Mucosa of descending colon (tissue), 3 donors: Measurements from ENCODE around the gene TMEM190. TPM values are rescaled to one million over a fixed set of nuclear protein-coding genes. Genes with fewer than 3 reads are reported as not detected.

ENCODE experiments used
- ATAC-seq: fragments of 200-7000 bp; cut with Tn5 transposase; one replicate; pipeline ENCODE4 v1.9.1; 2020; ENCODE audit warnings: mild to moderate bottlenecking, moderate library complexity
- DNase-seq, 3 donors: peaks; one replicate each; pipeline ENCODE4 v3.0.0-alpha.2; 2020
- H3K36me3 ChIP-seq: fragments of 200-600 bp; one replicate; pipeline ENCODE4 v1.8.0; 2021; ENCODE audit warnings: low read depth, mild to moderate bottlenecking
- H3K4me1 ChIP-seq: fragments of 200-600 bp; one replicate; pipeline ENCODE4 v1.8.0; 2021; ENCODE audit warnings: low read depth, mild to moderate bottlenecking
- H3K4me3 ChIP-seq: fragments of 200-600 bp; one replicate; pipeline ENCODE4 v1.8.0; 2021; ENCODE audit warnings: mild to moderate bottlenecking
- H3K9me3 ChIP-seq: fragments of 200-600 bp; one replicate; pipeline ENCODE4 v1.8.0; 2021; ENCODE audit warnings: mild to moderate bottlenecking
- intact Hi-C, 2 donors: fragments of 100-400 bp; cut with DNase I in 1 of 2; cut with micrococcal nuclease in 1 of 2; formaldehyde crosslinking; loops; one replicate each; pipeline versions ENCODE4 v1.11.0 to v1.11.1; 2022; cut with DNase I, micrococcal nuclease
- total RNA-seq, 3 donors: library from RNA; stranded (reverse); fragmentation: NEBNext Ultra II Directional in 2 of 3; extraction: Animal tissue kit (Norgen Biotek cat#: 25700) in 2 of 3; gene quantifications; one replicate each; pipeline versions ENCODE4 v1.2.1 to v1.2.4, GENCODE V29; 2021 to 2023
- TF ChIP-seq, protein P1 (sequence below): fragments of 200-600 bp; IDR thresholded peaks from one replicate; pipeline ENCODE4 v1.8.0; 2022; ENCODE audit warnings: antibody characterized with exemption, mild to moderate bottlenecking
- donor health status: DM: no; HTN: no; CAD: no; lungs with moderate emphysema.
- donor health status: DM: no; HTN: no; CAD: no.
- donor health status: DM: no; HTN: yes; CAD: no.

TMEM190 gene
- total RNA-seq, 3 donors from 2014 or later, result not detected

DNA sequence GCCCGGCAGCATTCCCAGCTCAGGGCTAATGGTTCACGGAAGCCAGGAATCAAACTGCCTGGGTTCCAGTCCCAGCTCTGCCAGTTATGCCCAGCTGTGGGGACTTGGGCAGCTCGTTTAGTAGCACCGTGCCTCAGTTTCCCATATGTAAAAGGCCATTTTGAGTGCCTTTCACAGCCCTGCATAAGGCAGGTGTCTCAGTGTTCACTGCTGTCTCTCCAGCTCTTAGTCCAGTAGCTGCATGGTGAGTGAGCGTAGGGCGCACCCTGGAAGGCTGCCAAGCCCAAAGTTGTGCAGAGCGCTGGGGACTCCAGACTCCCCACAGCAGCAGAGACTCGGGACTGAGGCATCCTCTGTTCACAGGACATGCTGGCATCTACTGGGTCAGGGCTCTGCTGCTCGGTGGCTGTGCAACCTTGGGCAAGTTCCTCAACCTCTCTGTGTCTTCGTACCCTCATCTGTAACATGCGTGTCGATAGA is 14.6 kb downstream of the TMEM190 start:
- ATAC-seq (no peak), DNase-seq (no peak)
- Histone ChIP-seq H3K36me3 (no peaks in the 10 kb centered on the region), H3K4me3 (no peak overlapping the region), H3K4me1 (peaks cover 24% of the 10 kb centered on the region), H3K9me3 (no peaks in the 10 kb centered on the region)
- intact Hi-C loops, result no loop called here
- TF ChIP-seq, protein P1, sequence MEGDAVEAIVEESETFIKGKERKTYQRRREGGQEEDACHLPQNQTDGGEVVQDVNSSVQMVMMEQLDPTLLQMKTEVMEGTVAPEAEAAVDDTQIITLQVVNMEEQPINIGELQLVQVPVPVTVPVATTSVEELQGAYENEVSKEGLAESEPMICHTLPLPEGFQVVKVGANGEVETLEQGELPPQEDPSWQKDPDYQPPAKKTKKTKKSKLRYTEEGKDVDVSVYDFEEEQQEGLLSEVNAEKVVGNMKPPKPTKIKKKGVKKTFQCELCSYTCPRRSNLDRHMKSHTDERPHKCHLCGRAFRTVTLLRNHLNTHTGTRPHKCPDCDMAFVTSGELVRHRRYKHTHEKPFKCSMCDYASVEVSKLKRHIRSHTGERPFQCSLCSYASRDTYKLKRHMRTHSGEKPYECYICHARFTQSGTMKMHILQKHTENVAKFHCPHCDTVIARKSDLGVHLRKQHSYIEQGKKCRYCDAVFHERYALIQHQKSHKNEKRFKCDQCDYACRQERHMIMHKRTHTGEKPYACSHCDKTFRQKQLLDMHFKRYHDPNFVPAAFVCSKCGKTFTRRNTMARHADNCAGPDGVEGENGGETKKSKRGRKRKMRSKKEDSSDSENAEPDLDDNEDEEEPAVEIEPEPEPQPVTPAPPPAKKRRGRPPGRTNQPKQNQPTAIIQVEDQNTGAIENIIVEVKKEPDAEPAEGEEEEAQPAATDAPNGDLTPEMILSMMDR, result no peak

DNA sequence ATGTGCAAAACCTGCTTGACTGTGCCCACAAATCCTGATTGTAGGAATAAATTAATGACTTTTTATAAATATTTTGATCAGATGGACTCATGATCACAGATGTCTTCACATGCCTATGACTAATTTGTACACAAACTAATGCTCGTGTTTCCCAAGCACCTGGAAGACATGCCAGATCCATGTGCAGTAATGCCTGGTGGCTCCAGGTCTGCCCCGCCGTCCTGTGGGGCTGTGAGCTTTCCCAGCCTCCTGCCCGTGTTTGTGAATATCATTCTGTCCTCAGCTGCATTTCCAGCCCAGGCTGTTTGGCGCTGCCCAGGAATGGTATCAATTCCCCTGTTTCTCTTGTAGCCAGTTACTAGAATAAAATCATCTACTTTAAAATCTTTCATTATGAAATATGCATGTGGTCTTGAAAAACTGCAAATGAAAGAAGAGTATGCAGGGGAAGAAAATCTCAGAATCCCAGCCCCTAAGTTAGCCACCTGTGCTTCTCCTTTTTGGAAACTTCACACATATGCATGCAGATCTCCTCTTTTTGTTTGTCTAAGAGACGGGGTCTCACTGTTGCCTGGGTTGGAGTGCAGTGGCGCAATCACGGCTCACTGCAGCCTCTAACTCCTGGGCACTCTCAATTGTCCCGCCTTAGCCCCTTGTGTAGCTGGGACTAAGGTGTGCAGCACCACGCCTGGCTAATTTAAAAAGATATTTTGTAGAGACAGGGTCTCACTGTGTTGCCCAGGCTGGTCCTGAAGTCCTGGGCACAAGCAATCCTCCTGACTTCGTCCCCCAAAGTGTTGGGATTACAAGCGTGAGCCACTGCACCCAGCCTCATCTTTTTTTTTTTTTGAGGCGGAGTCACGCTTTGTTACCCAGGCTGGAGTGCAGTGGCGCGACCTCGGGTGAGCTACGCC is 15.3 kb downstream of the TMEM190 start:
- H3K36me3 ChIP-seq, result no peaks in the 10 kb centered on the region
- H3K4me1 ChIP-seq, result peaks cover 20% of the 10 kb centered on the region
- no peaks in the 10 kb centered on the region for H3K9me3 ChIP-seq
- ATAC-seq, result no peak
- no peak for DNase-seq
- no peak overlapping the region for H3K4me3 ChIP-seq
- intact Hi-C loops, result no loop called here
- TF ChIP-seq, protein P1, result no peak

DNA sequence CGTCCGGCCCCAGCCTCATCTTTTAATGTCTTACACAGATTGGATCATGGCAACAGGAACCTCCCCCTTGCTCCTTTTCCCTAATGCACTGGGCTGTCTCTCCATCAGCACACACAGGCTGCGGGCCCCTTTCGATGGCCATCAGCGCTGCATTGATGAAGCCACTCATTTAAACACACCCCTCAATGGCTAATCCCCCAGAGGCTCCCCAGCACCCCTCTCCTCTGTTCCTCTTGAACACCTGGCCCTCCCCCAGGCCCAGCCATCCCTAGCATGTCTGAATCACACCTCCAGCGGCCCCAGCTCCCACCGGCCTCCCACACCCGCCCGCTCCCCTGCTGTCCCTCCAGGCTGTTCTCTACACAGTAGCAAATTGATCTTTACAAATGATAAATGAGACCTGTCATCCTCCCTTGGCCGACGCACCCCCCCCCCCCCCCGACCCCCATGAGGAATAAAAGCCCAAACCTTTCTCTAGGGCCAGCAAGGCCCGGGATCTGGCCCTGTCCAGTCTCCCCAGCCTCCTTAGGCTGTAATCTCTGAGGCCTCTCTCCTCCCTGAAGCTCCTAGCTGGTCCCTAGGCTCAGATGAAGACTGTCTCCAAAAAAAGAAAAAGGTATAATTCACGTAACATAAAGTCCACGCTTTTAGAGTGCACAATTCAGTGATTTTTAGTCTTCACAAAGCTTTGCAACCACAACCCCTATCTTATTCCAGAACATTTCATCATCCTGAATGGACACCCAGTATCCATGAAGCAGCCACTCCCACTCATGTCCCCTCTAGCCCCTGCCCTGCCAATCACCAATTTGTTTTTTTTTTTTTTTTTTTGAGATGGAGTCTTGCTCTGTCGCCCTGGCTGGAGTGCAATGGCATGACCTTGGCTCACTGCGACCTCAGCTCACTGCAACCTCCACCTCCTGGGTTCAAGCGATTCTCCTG is 16.5 kb downstream of the TMEM190 start:
- intact Hi-C loops, result no loop called here
- H3K4me1 ChIP-seq, result peaks cover 9% of the 10 kb centered on the region
- no peaks in the 10 kb centered on the region for H3K36me3 ChIP-seq
- no peak overlapping the region for H3K4me3 ChIP-seq
- DNase-seq, result no peak
- TF ChIP-seq, protein P1, result no peak
- no peak for ATAC-seq
- H3K9me3 ChIP-seq, result no peaks in the 10 kb centered on the region

DNA sequence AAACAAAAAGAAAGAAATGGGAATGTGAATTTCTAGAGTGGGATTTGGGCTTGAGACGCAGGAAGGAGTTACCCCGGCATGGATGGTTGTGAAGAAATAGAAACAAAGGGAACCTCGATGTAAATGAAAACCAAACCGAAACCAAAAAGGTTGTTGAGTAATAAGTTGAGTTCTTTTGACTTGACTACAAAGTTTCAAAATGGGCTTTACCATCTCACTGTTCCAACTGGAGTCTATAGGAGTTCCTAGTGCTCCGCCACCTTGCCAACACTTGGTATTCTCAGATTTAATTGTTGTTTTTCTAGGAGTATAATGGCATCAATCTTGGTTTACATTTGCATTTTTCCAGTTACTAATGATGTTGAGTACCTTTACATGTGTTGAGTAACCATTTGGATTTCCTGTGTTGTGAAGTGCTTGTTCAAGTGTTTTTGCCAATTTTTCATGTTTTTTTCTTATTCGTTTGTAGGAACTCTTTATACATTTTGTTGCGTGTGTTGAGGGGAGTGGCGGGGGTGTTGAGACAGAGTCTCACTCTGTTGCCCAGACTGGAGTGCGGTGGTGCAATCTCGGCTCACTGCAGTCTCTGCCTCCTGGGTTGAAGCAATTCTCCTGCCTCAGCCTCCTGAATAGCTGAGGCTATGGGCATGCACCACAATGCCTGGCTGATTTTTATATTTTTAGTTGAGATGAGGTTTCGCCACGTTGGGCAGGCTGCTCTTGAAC is 21.7 kb downstream of the TMEM190 start:
- Histone ChIP-seq H3K4me1 (no peaks in the 10 kb centered on the region), H3K4me3 (no peak overlapping the region), H3K9me3 (no peaks in the 10 kb centered on the region), H3K36me3 (no peaks in the 10 kb centered on the region)
- ATAC-seq, result no peak
- TF ChIP-seq, protein P1, result no peak
- no peak for DNase-seq
- intact Hi-C loops, result no loop called here
